HepG2 (cell line): ENCODE data around the gene PRKCSH.
A peak's percentile ranks its signal among the peaks of the same experiment; 100 is the strongest.

Source experiments
- ATM ChIP-seq: fragments of 450-650 bp; IDR thresholded peaks from 2 replicates; pipeline ENCODE4 v1.7.1; 2017; ENCODE audit warnings: mild to moderate bottlenecking, borderline replicate concordance
- CTCF ChIP-seq: sonication (generic); formaldehyde crosslinking; IDR thresholded peaks from 2 replicates; pipeline ENCODE4 v1.5.0; 2020; ENCODE audit warnings: mild to moderate bottlenecking, missing genetic modification reagents, moderate library complexity
- JUNB ChIP-seq: sonication (generic); formaldehyde crosslinking; IDR thresholded peaks from 2 replicates; pipeline ENCODE4 v1.8.0; 2022; ENCODE audit warnings: missing genetic modification reagents, mild to moderate bottlenecking, borderline replicate concordance
- SAP130 ChIP-seq: IDR thresholded peaks from 2 replicates; pipeline ENCODE4 v1.6.1; 2016; ENCODE audit warnings: low read depth
- SMARCC2 ChIP-seq: fragments of 450-650 bp; IDR thresholded peaks from 2 replicates; pipeline ENCODE4 v1.6.1; 2017; ENCODE audit warnings: antibody characterized with exemption, mild to moderate bottlenecking
- TEAD2 ChIP-seq: sonication (generic); formaldehyde crosslinking; IDR thresholded peaks from 2 replicates; pipeline ENCODE4 v1.9.0; 2021; ENCODE audit warnings: missing genetic modification reagents
- TGIF2 ChIP-seq: IDR thresholded peaks from 2 replicates; pipeline ENCODE4 v1.6.1; 2016; ENCODE audit warnings: control low read depth, missing compliant biosample characterization
- ZNF329 ChIP-seq: sonication (generic); formaldehyde crosslinking; IDR thresholded peaks from 2 replicates; pipeline ENCODE4 v1.9.0; 2021; ENCODE audit warnings: low read depth, mild to moderate bottlenecking, missing genetic modification reagents

GRCh38 chr19:11418549-11419506 is 16.6 kb upstream of the PRKCSH start, which contains the start of gene RGL3:
- no peak for TF ChIP-seq ZNF329 (CRISPR knock-in tag)
- no peak for TF ChIP-seq ATM
- peak; percentile 35 for TF ChIP-seq CTCF (CRISPR knock-in tag)
- TF ChIP-seq TGIF2 (CRISPR knock-in tag): no peak
- no peak for TF ChIP-seq JUNB (CRISPR knock-in tag)
- no peak for TF ChIP-seq SMARCC2
- TF ChIP-seq SAP130 (CRISPR knock-in tag): peak; percentile 19
- TF ChIP-seq TEAD2 (CRISPR knock-in tag): no peak
